Ishikawa (cell line): ENCODE measurements around the gene SLC6A1.

Experiments
- CEBPB ChIP-seq: IDR thresholded peaks from 2 replicates; pipeline ENCODE4 v1.6.1; 2012
- CREB1 ChIP-seq: IDR thresholded peaks from 2 replicates; pipeline ENCODE4 v1.6.1; 2012; ENCODE audit warnings: low read depth
- EGR1 ChIP-seq: IDR thresholded peaks from 2 replicates; pipeline ENCODE4 v1.6.1; 2012
- EP300 ChIP-seq: IDR thresholded peaks from 2 replicates; pipeline ENCODE4 v1.6.1; 2012; ENCODE audit warnings: borderline replicate concordance
- FOXM1 ChIP-seq: IDR thresholded peaks from 2 replicates; pipeline ENCODE4 v1.6.1; 2012; ENCODE audit warnings: low read depth, borderline replicate concordance
- MAX ChIP-seq: IDR thresholded peaks from 2 replicates; pipeline ENCODE4 v1.6.1; 2012
- NFIC ChIP-seq: IDR thresholded peaks from 2 replicates; pipeline ENCODE4 v1.6.1; 2012
- RAD21 ChIP-seq: IDR thresholded peaks from 2 replicates; pipeline ENCODE4 v1.6.1; 2012; ENCODE audit warnings: low read depth
- REST ChIP-seq: IDR thresholded peaks from 2 replicates; pipeline ENCODE4 v1.6.1; 2012; ENCODE audit warnings: low read depth, mild to moderate bottlenecking
- TAF1 ChIP-seq: IDR thresholded peaks from 2 replicates; pipeline ENCODE4 v1.6.1; 2012; ENCODE audit warnings: low read depth, mild to moderate bottlenecking
- TCF12 ChIP-seq: IDR thresholded peaks from 2 replicates; pipeline ENCODE4 v1.6.1; 2012; ENCODE audit warnings: low read depth
- TEAD4 ChIP-seq: IDR thresholded peaks from 2 replicates; pipeline ENCODE4 v1.6.1; 2012
- USF1 ChIP-seq: IDR thresholded peaks from 2 replicates; pipeline ENCODE4 v1.6.1; 2012
- YY1 ChIP-seq: IDR thresholded peaks from 2 replicates; pipeline ENCODE4 v1.6.1; 2012; ENCODE audit warnings: low read depth
- ZBTB7A ChIP-seq: IDR thresholded peaks from 2 replicates; pipeline ENCODE4 v1.6.1; 2012; ENCODE audit warnings: low read depth

Gene SLC6A1

GRCh38 chr3:11077466-11077865 is 84.9 kb downstream of the SLC6A1 start:
- TF ChIP-seq CEBPB: no peak
- no peak for TF ChIP-seq TAF1
- no peak for TF ChIP-seq YY1
- no peak for TF ChIP-seq MAX
- no peak for TF ChIP-seq FOXM1
- no peak for TF ChIP-seq EGR1
- no peak for TF ChIP-seq REST
- no peak for TF ChIP-seq USF1
- TF ChIP-seq TCF12: no peak
- TF ChIP-seq NFIC: no peak
- no peak for TF ChIP-seq RAD21
- no peak for TF ChIP-seq TEAD4
- no peak for TF ChIP-seq EP300
- TF ChIP-seq CREB1: no peak
- no peak for TF ChIP-seq ZBTB7A

- TF ChIP-seq TAF1 (no peak), RAD21 (no peak), REST (no peak), EP300 (no peak), TEAD4 (no peak), TCF12 (no peak), EGR1 (no peak), NFIC (no peak), YY1 (no peak), ZBTB7A (no peak), FOXM1 (no peak), CEBPB (no peak), CREB1 (no peak), MAX (no peak), USF1 (no peak)
These were observed 86.4 kb downstream of the SLC6A1 start for GRCh38 chr3:11078826-11079515.

GRCh38 chr3:11080492-11080891 is 87.9 kb downstream of the SLC6A1 start:
- TF ChIP-seq CEBPB: no peak

GRCh38 chr3:11084098-11084497 is 91.5 kb downstream of the SLC6A1 start:
- TF ChIP-seq USF1 (no peak), CEBPB (no peak), ZBTB7A (no peak), EGR1 (no peak), EP300 (no peak), TCF12 (no peak), REST (no peak), TAF1 (no peak), CREB1 (no peak), TEAD4 (no peak)
